A549 (cell line): ENCODE data around the gene XG. TPM values are rescaled to one million over a fixed set of nuclear protein-coding genes. Genes with fewer than 3 reads are reported as not detected.
"Not testable (repeated sequence)": the region's sequence is repeated elsewhere in the genome, so short reads cannot be mapped to it uniquely, and the experiment has no call there.

Experiments
- ATAC-seq, 2 experiments: fragments of 200-7000 bp in 1 of 2; fragments of >200 bp in 1 of 2; cut with Nextera tagmentation in 1 of 2; cut with Tn5 transposase in 1 of 2; 3 replicates each; pipeline versions ENCODE4 v1.8.0 to v1.9.1; 2018 to 2020; ENCODE audit warnings: mild to moderate bottlenecking in 1 of 2, moderate library complexity in 1 of 2
- CTCF ChIA-PET: fragments of 300-600 bp; sonication (Branson Sonifier 250); formaldehyde crosslinking; extraction: SDS; loops from one replicate; lab custom pipeline; 2021; ENCODE audit warnings: antibody characterized with exemption, inconsistent platforms; lab: Yijun Ruan, JAX
- POLR2A ChIA-PET: fragments of 350-600 bp; formaldehyde crosslinking; extraction: SDS; loops from one replicate; lab custom pipeline; 2021; ENCODE audit warnings: antibody characterized with exemption, inconsistent platforms; lab: Yijun Ruan, JAX
- DNase-seq, 2 experiments: peaks; one replicate each; pipeline versions ENCODE4 v3.0.0 to v3.0.0-alpha.2; 2011 to 2016; ENCODE audit warnings: low read depth in 1 of 2, low spot score in 1 of 2
- FAIRE-seq: peaks from 2 replicates; lab custom pipeline; 2011; peaks lifted over from hg19 to GRCh38; lab: Jason Lieb, UNC
- H3K27ac ChIP-seq, 2 experiments: fragments of >200 bp; sonication (Bioruptor Twin); formaldehyde crosslinking; 3 replicates each; pipeline ENCODE4 v1.5.1; 2016 to 2017
- H3K4me1 ChIP-seq: fragments of >200 bp; sonication (Bioruptor Twin); formaldehyde crosslinking; 3 replicates; pipeline ENCODE4 v1.6.1; 2016
- H3K4me2 ChIP-seq: fragments of >200 bp; sonication (Bioruptor Twin); formaldehyde crosslinking; 3 replicates; pipeline ENCODE4 v1.6.1; 2016
- H3K4me3 ChIP-seq: fragments of >200 bp; sonication (Bioruptor Twin); formaldehyde crosslinking; 3 replicates; pipeline ENCODE4 v1.5.1; 2016
- H3K9me3 ChIP-seq: fragments of >200 bp; sonication (Bioruptor Twin); formaldehyde crosslinking; 3 replicates; pipeline ENCODE4 v1.6.1; 2016
- CHD2 ChIP-seq: fragments of 150-350 bp; IDR thresholded peaks from 2 replicates; pipeline ENCODE4 v1.6.1; 2014; ENCODE audit warnings: low read length; ENCODE audit not compliant: partially characterized antibody
- HDAC2 ChIP-seq: fragments of 200-600 bp; sonication (generic); IDR thresholded peaks from 2 replicates; pipeline ENCODE4 v1.6.1; 2016
- NR3C1 ChIP-seq: fragments of >200 bp; sonication (Bioruptor Twin); formaldehyde crosslinking; IDR thresholded peaks from 3 replicates; pipeline ENCODE4 v1.6.1; 2017
- RARB ChIP-seq: fragments of 250-450 bp; sonication (Bioruptor Pico); IDR thresholded peaks from 2 replicates; pipeline ENCODE4 v1.8.0; 2021; ENCODE audit warnings: mild to moderate bottlenecking, moderate library complexity
- SMC3 ChIP-seq: fragments of >200 bp; sonication (Bioruptor Twin); formaldehyde crosslinking; IDR thresholded peaks from 3 replicates; pipeline ENCODE4 v1.6.1; 2018; ENCODE audit warnings: inconsistent platforms
- ZSCAN20 ChIP-seq: fragments of 250-450 bp; sonication (Bioruptor Pico); IDR thresholded peaks from 2 replicates; pipeline ENCODE4 v1.8.0; 2022; ENCODE audit warnings: mild to moderate bottlenecking, moderate library complexity
- WGBS: methylation state at CpG from one replicate; pipeline ENCODE4 v1.1.6; 2017; ENCODE audit errors: missing lambda C conversion rate; 5-methylcytosine and 5-hydroxymethylcytosine counted together
- polyA minus RNA-seq: library from RNA; depleted of rRNA, polyadenylated mRNA; stranded (reverse); fragments of >200 nt; gene quantifications from 2 replicates; pipeline ENCODE4 v1.2.3, GENCODE V29; 2011; rRNA and poly(A)+ RNA removed
- polyA plus RNA-seq, 4 experiments: library from polyadenylated mRNA; depleted of rRNA in 3 of 4; stranded (reverse); fragments of >200 nt; fragmentation: RNase III in 1 of 4; extraction: RNeasy Plus Mini Kit Qiagen cat#74134 plus additional on column Dnase treatment in 1 of 4; gene quantifications; 2 replicates in 3 of 4; 3 replicates in 1 of 4; pipeline ENCODE4 v1.2.3, GENCODE V29; 2011 to 2017
- TF ChIP-seq, protein P1 (sequence below): fragments of 150-350 bp; IDR thresholded peaks from 2 replicates; pipeline ENCODE4 v1.6.1; 2014; ENCODE audit warnings: low read depth, mild to moderate bottlenecking, low read length
- TF ChIP-seq, protein P2 (sequence below): IDR thresholded peaks from 2 replicates; pipeline ENCODE4 v1.6.1; 2012; ENCODE audit warnings: low read depth, borderline replicate concordance
- TF ChIP-seq, protein P3 (sequence below): fragments of 250-450 bp; sonication (Bioruptor Pico); IDR thresholded peaks from 2 replicates; pipeline ENCODE4 v1.5.0; 2020; ENCODE audit warnings: low read depth, mild to moderate bottlenecking, moderate library complexity
- TF ChIP-seq, protein P4 (sequence below): IDR thresholded peaks from 2 replicates; pipeline ENCODE4 v1.6.1; 2012
- TF ChIP-seq, protein P5 (sequence below): fragments of 250-450 bp; sonication (Bioruptor Pico); IDR thresholded peaks from 2 replicates; pipeline ENCODE4 v1.5.0; 2021; ENCODE audit warnings: mild to moderate bottlenecking, moderate library complexity, borderline replicate concordance

XG gene, protein sequence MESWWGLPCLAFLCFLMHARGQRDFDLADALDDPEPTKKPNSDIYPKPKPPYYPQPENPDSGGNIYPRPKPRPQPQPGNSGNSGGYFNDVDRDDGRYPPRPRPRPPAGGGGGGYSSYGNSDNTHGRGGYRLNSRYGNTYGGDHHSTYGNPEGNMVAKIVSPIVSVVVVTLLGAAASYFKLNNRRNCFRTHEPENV
- polyA plus RNA-seq (2011; rRNA removed): 0.04 and 0.06 TPM in 2 replicates
- polyA plus RNA-seq (2012; cell fraction: cytosol; rRNA removed): not detected in 2 replicates
- 0.02 TPM in 1 of 2 replicates, not detected in the other for polyA plus RNA-seq (2012; cell fraction: nucleus; rRNA removed)
- polyA plus RNA-seq (2017; fragmentation: RNase III; extraction: RNeasy Plus Mini Kit Qiagen cat#74134 plus additional on column Dnase treatment): 0.05 to 0.08 TPM in 2 of 3 replicates, not detected in the other
- not detected in 2 replicates for polyA minus RNA-seq

DNA sequence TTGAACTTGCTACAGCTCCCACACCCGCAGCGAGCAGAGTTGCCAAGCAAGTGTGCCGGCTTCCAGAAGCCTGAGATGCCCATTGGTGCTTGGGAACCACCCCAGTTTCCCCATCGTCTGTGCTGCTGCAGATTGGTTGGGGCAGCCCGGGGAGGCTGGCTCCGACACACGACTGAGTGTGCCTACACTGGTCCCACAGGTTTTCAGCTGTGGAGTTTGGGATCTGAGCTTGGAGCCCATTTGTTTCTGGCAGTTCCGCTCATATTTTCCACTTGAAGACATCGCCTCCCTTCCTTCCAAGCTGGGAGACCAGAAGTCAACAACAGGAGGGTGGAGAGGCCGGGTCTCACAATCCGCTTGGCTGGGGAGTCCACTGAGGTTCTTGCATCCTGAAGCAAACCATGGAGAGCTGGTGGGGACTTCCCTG lies at the start of gene XG:
TSS of gene XG (plus strand) at position 167 of the 427 bp plus-strand sequence. CDS start at position 402, 235 bp downstream.
- POLR2A ChIA-PET, H3K4me1 ChIP-seq, DNase-seq, H3K27ac ChIP-seq, H3K4me2 ChIP-seq, H3K9me3 ChIP-seq, CTCF ChIA-PET, H3K4me3 ChIP-seq, FAIRE-seq: not testable (repeated sequence)
- peak; percentile 15 to 23; a peak in 2 of 6 replicates for ATAC-seq
- WGBS: 71% methylated on average over 11 of the region's 11 CpGs

DNA sequence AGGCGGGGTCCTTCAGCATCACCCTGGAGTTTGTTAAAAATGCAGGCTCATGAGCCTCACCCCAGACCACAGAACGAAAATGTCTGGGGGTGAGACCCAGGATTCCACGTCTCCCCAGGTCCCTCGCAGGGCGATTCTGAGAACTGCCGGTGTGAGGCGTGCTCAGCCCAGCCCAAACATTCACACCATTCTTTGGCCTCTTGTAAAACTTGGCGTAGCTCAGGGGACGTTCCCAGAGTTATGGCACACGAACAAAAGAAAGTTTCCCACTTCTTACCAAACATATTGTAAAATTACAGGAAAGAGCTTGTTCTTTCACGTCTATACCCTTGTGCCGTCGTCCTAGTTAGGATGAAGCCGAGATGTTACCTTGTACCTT lies 47.9 kb upstream of the XG start:
- DNase-seq (no peak), ATAC-seq (no peak), FAIRE-seq (no peak)
- Histone ChIP-seq H3K4me1 (peaks cover 38% of the 10 kb centered on the region), H3K4me2 (no peak overlapping the region), H3K4me3 (no peak overlapping the region), H3K27ac (peak overlapping the region; percentile 15 to 19; a peak in 2 of 6 replicates), H3K9me3 (no peaks in the 10 kb centered on the region)
- 85% methylated on average over 14 of the region's 14 CpGs for WGBS
- ChIA-PET CTCF (no interaction called here), POLR2A (no interaction called here)
- TF ChIP-seq, protein P1, sequence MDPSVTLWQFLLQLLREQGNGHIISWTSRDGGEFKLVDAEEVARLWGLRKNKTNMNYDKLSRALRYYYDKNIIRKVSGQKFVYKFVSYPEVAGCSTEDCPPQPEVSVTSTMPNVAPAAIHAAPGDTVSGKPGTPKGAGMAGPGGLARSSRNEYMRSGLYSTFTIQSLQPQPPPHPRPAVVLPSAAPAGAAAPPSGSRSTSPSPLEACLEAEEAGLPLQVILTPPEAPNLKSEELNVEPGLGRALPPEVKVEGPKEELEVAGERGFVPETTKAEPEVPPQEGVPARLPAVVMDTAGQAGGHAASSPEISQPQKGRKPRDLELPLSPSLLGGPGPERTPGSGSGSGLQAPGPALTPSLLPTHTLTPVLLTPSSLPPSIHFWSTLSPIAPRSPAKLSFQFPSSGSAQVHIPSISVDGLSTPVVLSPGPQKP: no peak
- no peak for TF ChIP-seq RARB (CRISPR knock-in tag)
- TF ChIP-seq, protein P2, sequence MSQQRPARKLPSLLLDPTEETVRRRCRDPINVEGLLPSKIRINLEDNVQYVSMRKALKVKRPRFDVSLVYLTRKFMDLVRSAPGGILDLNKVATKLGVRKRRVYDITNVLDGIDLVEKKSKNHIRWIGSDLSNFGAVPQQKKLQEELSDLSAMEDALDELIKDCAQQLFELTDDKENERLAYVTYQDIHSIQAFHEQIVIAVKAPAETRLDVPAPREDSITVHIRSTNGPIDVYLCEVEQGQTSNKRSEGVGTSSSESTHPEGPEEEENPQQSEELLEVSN: no peak
- TF ChIP-seq, protein P3, sequence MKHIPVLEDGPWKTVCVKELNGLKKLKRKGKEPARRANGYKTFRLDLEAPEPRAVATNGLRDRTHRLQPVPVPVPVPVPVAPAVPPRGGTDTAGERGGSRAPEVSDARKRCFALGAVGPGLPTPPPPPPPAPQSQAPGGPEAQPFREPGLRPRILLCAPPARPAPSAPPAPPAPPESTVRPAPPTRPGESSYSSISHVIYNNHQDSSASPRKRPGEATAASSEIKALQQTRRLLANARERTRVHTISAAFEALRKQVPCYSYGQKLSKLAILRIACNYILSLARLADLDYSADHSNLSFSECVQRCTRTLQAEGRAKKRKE (CRISPR knock-in tag): no peak

DNA sequence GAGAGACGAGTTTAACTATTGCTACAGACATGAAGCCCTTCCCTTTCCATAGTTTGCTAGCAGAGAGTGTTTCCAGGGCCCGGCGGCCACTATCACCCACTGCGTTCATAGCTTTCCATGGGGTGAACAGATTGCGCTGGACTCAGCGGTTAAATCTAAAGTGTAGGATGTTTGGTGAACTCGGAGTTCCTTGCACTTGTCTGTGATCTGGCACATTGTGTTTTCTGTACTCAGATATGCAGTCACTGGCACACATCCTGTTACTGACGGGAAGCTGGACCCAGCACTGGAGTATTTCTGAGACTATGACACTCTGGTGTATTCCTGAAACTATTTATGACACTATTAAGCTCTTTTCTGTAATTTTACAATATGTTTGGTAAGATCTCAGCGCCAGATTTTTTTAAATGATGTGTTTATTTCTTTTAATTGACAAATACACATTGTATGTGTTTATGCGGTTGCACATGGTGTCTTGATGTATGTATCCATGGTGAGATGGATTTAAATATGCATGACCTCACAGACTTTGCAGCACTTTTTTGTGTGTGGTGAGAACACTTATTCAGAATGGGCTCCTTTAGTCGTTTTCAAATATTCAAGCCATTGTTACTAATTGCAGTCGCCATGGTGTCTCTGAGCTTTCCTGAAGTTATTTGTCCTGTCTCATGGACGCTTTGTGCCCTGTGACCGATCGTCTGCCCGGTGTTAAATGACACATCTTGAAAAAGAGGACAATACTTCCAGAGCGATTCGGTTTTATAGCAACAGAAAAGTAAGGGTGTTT lies 46.6 kb upstream of the XG start:
- peak overlapping the region; percentile 27 to 29; a peak in 2 of 6 replicates for H3K27ac ChIP-seq
- H3K4me1 ChIP-seq: peaks cover 48% of the 10 kb centered on the region
- no peak for FAIRE-seq
- ChIA-PET CTCF (no interaction called here), POLR2A (no interaction called here)
- no peak for ATAC-seq
- H3K4me3 ChIP-seq: no peak overlapping the region
- DNase-seq: no peak
- 90% methylated on average over 18 of the region's 18 CpGs for WGBS
- TF ChIP-seq HDAC2 (no peak), ZSCAN20 (CRISPR knock-in tag) (no peak), SMC3 (no peak), NR3C1 (no peak), CHD2 (no peak)
- TF ChIP-seq, protein P4, sequence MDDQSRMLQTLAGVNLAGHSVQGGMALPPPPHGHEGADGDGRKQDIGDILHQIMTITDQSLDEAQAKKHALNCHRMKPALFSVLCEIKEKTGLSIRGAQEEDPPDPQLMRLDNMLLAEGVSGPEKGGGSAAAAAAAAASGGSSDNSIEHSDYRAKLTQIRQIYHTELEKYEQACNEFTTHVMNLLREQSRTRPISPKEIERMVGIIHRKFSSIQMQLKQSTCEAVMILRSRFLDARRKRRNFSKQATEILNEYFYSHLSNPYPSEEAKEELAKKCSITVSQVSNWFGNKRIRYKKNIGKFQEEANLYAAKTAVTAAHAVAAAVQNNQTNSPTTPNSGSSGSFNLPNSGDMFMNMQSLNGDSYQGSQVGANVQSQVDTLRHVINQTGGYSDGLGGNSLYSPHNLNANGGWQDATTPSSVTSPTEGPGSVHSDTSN: no peak
- TF ChIP-seq, protein P5, sequence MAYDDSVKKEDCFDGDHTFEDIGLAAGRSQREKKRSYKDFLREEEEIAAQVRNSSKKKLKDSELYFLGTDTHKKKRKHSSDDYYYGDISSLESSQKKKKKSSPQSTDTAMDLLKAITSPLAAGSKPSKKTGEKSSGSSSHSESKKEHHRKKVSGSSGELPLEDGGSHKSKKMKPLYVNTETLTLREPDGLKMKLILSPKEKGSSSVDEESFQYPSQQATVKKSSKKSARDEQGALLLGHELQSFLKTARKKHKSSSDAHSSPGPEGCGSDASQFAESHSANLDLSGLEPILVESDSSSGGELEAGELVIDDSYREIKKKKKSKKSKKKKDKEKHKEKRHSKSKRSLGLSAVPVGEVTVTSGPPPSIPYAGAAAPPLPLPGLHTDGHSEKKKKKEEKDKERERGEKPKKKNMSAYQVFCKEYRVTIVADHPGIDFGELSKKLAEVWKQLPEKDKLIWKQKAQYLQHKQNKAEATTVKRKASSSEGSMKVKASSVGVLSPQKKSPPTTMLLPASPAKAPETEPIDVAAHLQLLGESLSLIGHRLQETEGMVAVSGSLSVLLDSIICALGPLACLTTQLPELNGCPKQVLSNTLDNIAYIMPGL (CRISPR knock-in tag): no peak
- no peak overlapping the region for H3K4me2 ChIP-seq
- no peaks in the 10 kb centered on the region for H3K9me3 ChIP-seq
